K562 (cell line): ENCODE measurements around the gene ZPR1. TPM values are rescaled to one million over a fixed set of nuclear protein-coding genes. Genes with fewer than 3 reads are reported as not detected.

Experiments
- ATAC-seq: fragments of 200-7000 bp; cut with Tn5 transposase; 3 replicates; pipeline ENCODE4 v1.9.1; 2020; ENCODE audit warnings: moderate library complexity
- BruUV-seq: library from RNA; stranded (reverse); fragments of 400-500 nt; replicated peaks from 2 replicates; lab custom pipeline; 2021; lab: Mats Ljungman, UMichigan
- CTCF ChIA-PET: fragments of 300-600 bp; formaldehyde crosslinking; extraction: SDS; loops from one replicate; lab custom pipeline; 2021; ENCODE audit warnings: low intra/inter-chr PET ratio; lab: Yijun Ruan, JAX
- POLR2A ChIA-PET: fragments of 300-600, 350-650 bp; sonication (Branson Sonifier 250); formaldehyde crosslinking; extraction: SDS; loops from one replicate; lab custom pipeline; 2021; ENCODE audit warnings: antibody characterized with exemption, inconsistent platforms; lab: Yijun Ruan, JAX
- DNase-seq, 4 experiments: peaks; one replicate each; pipeline versions ENCODE4 v3.0.0 to v3.0.0-alpha.2; 2011 to 2018; ENCODE audit warnings: low spot score in 3 of 4, mixed read lengths in 3 of 4; ENCODE audit errors: extremely low read depth in 1 of 4
- FAIRE-seq: peaks from 2 replicates; lab custom pipeline; 2011; peaks lifted over from hg19 to GRCh38; lab: Jason Lieb, UNC
- H2AFZ ChIP-seq: 2 replicates; pipeline ENCODE4 v1.6.0; 2011; ENCODE audit warnings: low read depth, low read length, control low read depth, inconsistent platforms
- H3K27ac ChIP-seq: fragments of 200-600 bp; 3 replicates; pipeline ENCODE4 v1.8.0; 2011; ENCODE audit warnings: low read depth, mild to moderate bottlenecking, control low read depth, inconsistent platforms, low read length, moderate library complexity, mixed read lengths; ENCODE audit errors: extremely low read depth
- H3K27me3 ChIP-seq, 2 experiments: fragments of 300-600 bp in 1 of 2; 2 replicates in 1 of 2; 3 replicates in 1 of 2; pipeline versions ENCODE4 v1.6.0 to v1.8.0; 2011; ENCODE audit warnings: inconsistent platforms in 2 of 2, low read length in 2 of 2, mild to moderate bottlenecking in 1 of 2, mixed read lengths in 1 of 2, moderate library complexity in 1 of 2; ENCODE audit not compliant: control insufficient read depth in 2 of 2, insufficient read depth in 2 of 2
- H3K36me3 ChIP-seq: fragments of 300-600 bp; 3 replicates; pipeline ENCODE4 v1.8.0; 2011; ENCODE audit warnings: mild to moderate bottlenecking, low read length, inconsistent platforms; ENCODE audit not compliant: control insufficient read depth, insufficient read depth
- H3K4me1 ChIP-seq, 2 experiments: fragments of 200-600 bp in 1 of 2; replicated peaks in 1 of 2; 2 replicates in 1 of 2; 3 replicates in 1 of 2; pipeline versions ENCODE4 v1.5.1 to v1.8.0; 2011; ENCODE audit warnings: inconsistent platforms in 2 of 2, low read length in 2 of 2, mild to moderate bottlenecking in 1 of 2, mixed read lengths in 1 of 2, moderate library complexity in 1 of 2; ENCODE audit not compliant: control insufficient read depth in 2 of 2, insufficient read depth in 2 of 2
- H3K4me2 ChIP-seq: 2 replicates; pipeline ENCODE4 v1.6.1; 2011; ENCODE audit warnings: low read length, control low read depth, inconsistent platforms, mixed read lengths; ENCODE audit not compliant: insufficient read depth
- H3K4me3 ChIP-seq: fragments of 200-600 bp; sonication (generic), shearing (Covaris generic); 2 replicates; pipeline ENCODE4 v1.5.1; 2016; ENCODE audit warnings: control low read depth, inconsistent platforms
- H3K79me2 ChIP-seq: fragments of 200-600 bp; 3 replicates; pipeline ENCODE4 v1.8.0; 2011; ENCODE audit warnings: low read length, inconsistent platforms; ENCODE audit not compliant: control insufficient read depth, insufficient read depth
- H3K9ac ChIP-seq, 2 experiments: 2 replicates each; pipeline versions ENCODE4 v1.6.0 to v1.6.1; 2011; ENCODE audit warnings: low read depth in 2 of 2, low read length in 2 of 2, control low read depth in 1 of 2, inconsistent platforms in 1 of 2, mild to moderate bottlenecking in 1 of 2, mixed read lengths in 1 of 2; ENCODE audit not compliant: insufficient read depth in 1 of 2
- H3K9me1 ChIP-seq: one replicate; pipeline ENCODE4 v1.6.0; 2011; ENCODE audit warnings: inconsistent platforms, mild to moderate bottlenecking, low read length, moderate library complexity; ENCODE audit not compliant: control insufficient read depth, insufficient read depth
- H3K9me3 ChIP-seq: replicated peaks from 2 replicates; pipeline ENCODE4 v1.5.1; 2011; ENCODE audit warnings: low read depth, low read length, inconsistent platforms; ENCODE audit not compliant: control insufficient read depth, insufficient read depth
- H4K20me1 ChIP-seq: replicated peaks from 2 replicates; pipeline ENCODE4 v1.6.1; 2011; ENCODE audit warnings: low read length, inconsistent platforms, mixed read lengths; ENCODE audit not compliant: control insufficient read depth, insufficient read depth
- ETV6 ChIP-seq, 3 experiments: fragments of 150-350 bp in 1 of 3; sonication (generic) in 1 of 3; formaldehyde crosslinking in 1 of 3; IDR thresholded peaks; 2 replicates each; pipeline versions ENCODE4 v1.6.1 to v1.8.0; 2014 to 2022; ENCODE audit warnings: borderline replicate concordance in 2 of 3, low read depth in 2 of 3, antibody characterized with exemption in 1 of 3, low read length in 1 of 3, mild to moderate bottlenecking in 1 of 3, missing genetic modification reagents in 1 of 3
- EZH2 ChIP-seq: IDR thresholded peaks from 2 replicates; pipeline ENCODE4 v1.6.1; 2012; ENCODE audit warnings: low read depth, mild to moderate bottlenecking, inconsistent platforms, low read length, borderline replicate concordance
- LARP7 ChIP-seq: fragments of 450-650 bp; IDR thresholded peaks from 2 replicates; pipeline ENCODE4 v1.6.1; 2016
- NCOA1 ChIP-seq: fragments of 450-650 bp; IDR thresholded peaks from 2 replicates; pipeline ENCODE4 v1.6.1; 2016; ENCODE audit warnings: low read depth
- PRDM10 ChIP-seq: fragments of 450-650 bp; IDR thresholded peaks from 2 replicates; pipeline ENCODE4 v1.6.1; 2018; ENCODE audit not compliant: partially characterized antibody
- SLC30A9 ChIP-seq: fragments of 250-450 bp; sonication (Bioruptor Pico); IDR thresholded peaks from 2 replicates; pipeline ENCODE4 v1.8.0; 2022; ENCODE audit warnings: mild to moderate bottlenecking, moderate library complexity
- TAL1 ChIP-seq: fragments of 450-650 bp; IDR thresholded peaks from 2 replicates; pipeline ENCODE4 v1.6.1; 2016; ENCODE audit warnings: mild to moderate bottlenecking
- ZMIZ1 ChIP-seq, 2 experiments: fragments of 150-350 bp in 1 of 2; IDR thresholded peaks; 2 replicates each; pipeline ENCODE4 v1.6.1; 2012 to 2016; ENCODE audit warnings: low read depth in 2 of 2, low read length in 2 of 2, mild to moderate bottlenecking in 1 of 2, moderate library complexity in 1 of 2
- ZNF740 ChIP-seq, 3 experiments: fragments of 200-800 bp in 1 of 3; sonication (Bioruptor generic) in 1 of 3; sonication (generic) in 1 of 3; formaldehyde crosslinking in 1 of 3; IDR thresholded peaks; 2 replicates each; pipeline versions ENCODE4 v1.6.1 to v1.8.0; 2016 to 2022; ENCODE audit warnings: mild to moderate bottlenecking in 2 of 3, missing compliant biosample characterization in 2 of 3, missing genetic modification characterization in 2 of 3, missing genetic modification reagents in 1 of 3
- in situ Hi-C: fragments of 300-500 bp; cut with MboI; formaldehyde crosslinking; loops from 4 replicates; pipeline ENCODE4 v1.15.0; 2018; ENCODE audit warnings: inconsistent platforms, mixed read lengths
- intact Hi-C: fragments of 100-400 bp; cut with micrococcal nuclease; formaldehyde crosslinking; loops from 2 replicates; pipeline ENCODE4 v1.14.2; 2022
- polyA plus RNA-seq, 8 experiments: library from polyadenylated mRNA; depleted of rRNA in 4 of 8; stranded (reverse) in 5 of 8; unstranded in 3 of 8; fragments of >200 nt; fragmentation: Nextera tagmentation in 2 of 8; fragmentation: Illumina TruSeq in 1 of 8; extraction: Ambion mirVana in 2 of 8; extraction: Trizol in 1 of 8; gene quantifications; 2 replicates each; pipeline versions ENCODE4 v1.2.1 to v1.2.3, GENCODE V29; 2011 to 2014; ENCODE audit warnings: inconsistent platforms in 1 of 8, missing spikeins in 1 of 8
- total RNA-seq, 7 experiments: library from RNA; depleted of rRNA in 6 of 7; stranded (reverse); fragments of >200 nt in 6 of 7; fragmentation: Illumina TruSeq in 2 of 7; extraction: Trizol in 2 of 7; gene quantifications; 2 replicates each; pipeline versions ENCODE4 v1.2.1 to v1.2.3, GENCODE V29; 2011 to 2021; ENCODE audit warnings: low replicate concordance in 1 of 7
- TF ChIP-seq, protein P1 (sequence below): fragments of 450-650 bp; IDR thresholded peaks from 2 replicates; pipeline ENCODE4 v1.7.0; 2016; ENCODE audit warnings: borderline replicate concordance

Gene ZPR1
- total and polyA plus RNA-seq, 9 of the 15 experiments (the other 6 are each of a cell fraction or from before 2014, with no cell fraction given) = 13.0 to 120 (median 83.8) TPM

GRCh38 chr11:116776522-116776984, 11.3 kb downstream of the ZPR1 start:
- no peak overlapping the region for H3K9ac ChIP-seq
- H3K9me1 ChIP-seq = peaks cover 6% of the 10 kb centered on the region
- peak overlapping the region; percentile 31 for H3K27ac ChIP-seq
- no peak overlapping the region for H2AFZ ChIP-seq
- no TSS peak for BruUV-seq
- H3K79me2 ChIP-seq = peaks cover 12% of the 10 kb centered on the region
- ChIA-PET POLR2A (interaction anchor here (0.6 to 2.5 kb wide), 4 partner anchors 11 to 510 kb away, joined by 3 to 15 read pairs (median 3); partner anchors contain the start of gene ZPR1), CTCF (no interaction called here)
- peaks cover 5% of the 10 kb centered on the region; the same call in 1 of the 2 replicates for H4K20me1 ChIP-seq
- peak; percentile 1; the same call in 1 of the 3 replicates for ATAC-seq
- H3K36me3 ChIP-seq = peaks cover 54% of the 10 kb centered on the region
- in situ Hi-C loops = no loop called here
- no peaks in the 10 kb centered on the region for H3K9me3 ChIP-seq
- DNase-seq = peak in 2 of 4 experiments; percentile 58 to 73
- H3K27me3 ChIP-seq = no peaks in the 10 kb centered on the region
- peak overlapping the region; percentile 14; the same call in 1 of the 2 replicates for H3K4me2 ChIP-seq
- no peak for FAIRE-seq
- no peak overlapping the region for H3K4me3 ChIP-seq
- peaks cover 12 to 37% of the 10 kb centered on the region in 2 experiments; a peak in 4 of 5 replicates for H3K4me1 ChIP-seq
- intact Hi-C loops = no loop called here
- TF ChIP-seq, protein P1, sequence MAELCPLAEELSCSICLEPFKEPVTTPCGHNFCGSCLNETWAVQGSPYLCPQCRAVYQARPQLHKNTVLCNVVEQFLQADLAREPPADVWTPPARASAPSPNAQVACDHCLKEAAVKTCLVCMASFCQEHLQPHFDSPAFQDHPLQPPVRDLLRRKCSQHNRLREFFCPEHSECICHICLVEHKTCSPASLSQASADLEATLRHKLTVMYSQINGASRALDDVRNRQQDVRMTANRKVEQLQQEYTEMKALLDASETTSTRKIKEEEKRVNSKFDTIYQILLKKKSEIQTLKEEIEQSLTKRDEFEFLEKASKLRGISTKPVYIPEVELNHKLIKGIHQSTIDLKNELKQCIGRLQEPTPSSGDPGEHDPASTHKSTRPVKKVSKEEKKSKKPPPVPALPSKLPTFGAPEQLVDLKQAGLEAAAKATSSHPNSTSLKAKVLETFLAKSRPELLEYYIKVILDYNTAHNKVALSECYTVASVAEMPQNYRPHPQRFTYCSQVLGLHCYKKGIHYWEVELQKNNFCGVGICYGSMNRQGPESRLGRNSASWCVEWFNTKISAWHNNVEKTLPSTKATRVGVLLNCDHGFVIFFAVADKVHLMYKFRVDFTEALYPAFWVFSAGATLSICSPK = no peak
- TF ChIP-seq ZNF740 (CRISPR knock-in tag; IDR thresholded peaks at IDR 0.05) (no peak), ZNF740 (tag; IDR thresholded peaks at IDR 0.05) (no peak), TAL1 (peak; percentile 82), SLC30A9 (CRISPR knock-in tag) (no peak), EZH2 (no peak), ZMIZ1 (IDR thresholded peaks at IDR 0.05; ENCODE audit: low read depth in 2 of 2, low read length in 2 of 2) (no peak), ETV6 (IDR thresholded peaks at IDR 0.05; ENCODE audit: borderline replicate concordance in 1 of 2, low read depth in 2 of 2, low read length in 1 of 2) (no peak), ETV6 (CRISPR knock-in tag; IDR thresholded peaks at IDR 0.05; ENCODE audit: borderline replicate concordance) (no peak), PRDM10 (no peak), LARP7 (no peak), NCOA1 (peak; percentile 33; the same call in 1 of the 2 replicates)
